HFFc6 (cell line): Measurements from ENCODE around the gene SERTAD1. TPM values are rescaled to one million over a fixed set of nuclear protein-coding genes. Genes with fewer than 3 reads are reported as not detected.

Source experiments
- DNase-seq: peaks from one replicate; pipeline ENCODE4 v3.0.0-alpha.2; 2018
- H3K27ac Mint-ChIP-seq: 2 replicates; pipeline ENCODE4 v1.8.0; 2020; ENCODE audit warnings: mild to moderate bottlenecking, mixed read lengths
- H3K27me3 Mint-ChIP-seq: 2 replicates; pipeline ENCODE4 v1.8.0; 2021; ENCODE audit warnings: mild to moderate bottlenecking, moderate library complexity, mixed read lengths; ENCODE audit not compliant: insufficient read depth
- H3K36me3 Mint-ChIP-seq: 2 replicates; pipeline ENCODE4 v1.8.0; 2021; ENCODE audit warnings: low read depth, mixed read lengths
- H3K4me1 Mint-ChIP-seq: 2 replicates; pipeline ENCODE4 v1.8.0; 2020; ENCODE audit warnings: low read depth, mixed read lengths
- H3K4me3 Mint-ChIP-seq: 2 replicates; pipeline ENCODE4 v1.8.0; 2020; ENCODE audit warnings: mild to moderate bottlenecking, moderate library complexity, mixed read lengths
- H3K9me3 Mint-ChIP-seq: 2 replicates; pipeline ENCODE4 v1.8.0; 2020; ENCODE audit warnings: mild to moderate bottlenecking, mixed read lengths
- total RNA-seq, 6 experiments: library from RNA; stranded (reverse); fragmentation: NEBNext Ultra II Directional; extraction: Animal tissue kit (Norgen Biotek cat#: 25700); gene quantifications; 2 replicates in 1 of 6; 3 replicates in 5 of 6; pipeline ENCODE4 v1.2.3, GENCODE V29; 2021
- TF ChIP-seq, protein P1 (sequence below): fragments of 200-600 bp; sonication (generic); IDR thresholded peaks from 2 replicates; pipeline ENCODE4 v1.5.0; 2021; ENCODE audit warnings: antibody characterized with exemption, mild to moderate bottlenecking

SERTAD1 gene
- total RNA-seq, 6 experiments from 2014 or later: 18.5 to 25.4 (median 21.2) TPM

- no peaks in the 10 kb centered on the region for H3K9me3 Mint-ChIP-seq
- H3K4me1 Mint-ChIP-seq: peaks cover 25% of the 10 kb centered on the region
- no peak for DNase-seq
- TF ChIP-seq, protein P1, sequence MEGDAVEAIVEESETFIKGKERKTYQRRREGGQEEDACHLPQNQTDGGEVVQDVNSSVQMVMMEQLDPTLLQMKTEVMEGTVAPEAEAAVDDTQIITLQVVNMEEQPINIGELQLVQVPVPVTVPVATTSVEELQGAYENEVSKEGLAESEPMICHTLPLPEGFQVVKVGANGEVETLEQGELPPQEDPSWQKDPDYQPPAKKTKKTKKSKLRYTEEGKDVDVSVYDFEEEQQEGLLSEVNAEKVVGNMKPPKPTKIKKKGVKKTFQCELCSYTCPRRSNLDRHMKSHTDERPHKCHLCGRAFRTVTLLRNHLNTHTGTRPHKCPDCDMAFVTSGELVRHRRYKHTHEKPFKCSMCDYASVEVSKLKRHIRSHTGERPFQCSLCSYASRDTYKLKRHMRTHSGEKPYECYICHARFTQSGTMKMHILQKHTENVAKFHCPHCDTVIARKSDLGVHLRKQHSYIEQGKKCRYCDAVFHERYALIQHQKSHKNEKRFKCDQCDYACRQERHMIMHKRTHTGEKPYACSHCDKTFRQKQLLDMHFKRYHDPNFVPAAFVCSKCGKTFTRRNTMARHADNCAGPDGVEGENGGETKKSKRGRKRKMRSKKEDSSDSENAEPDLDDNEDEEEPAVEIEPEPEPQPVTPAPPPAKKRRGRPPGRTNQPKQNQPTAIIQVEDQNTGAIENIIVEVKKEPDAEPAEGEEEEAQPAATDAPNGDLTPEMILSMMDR: no peak
- peaks cover 13% of the 10 kb centered on the region for H3K27me3 Mint-ChIP-seq
- H3K4me3 Mint-ChIP-seq: peak within 1 kb of the TSS; percentile 95
- H3K27ac Mint-ChIP-seq: peak within 1 kb of the TSS; percentile 46
- peaks cover 5% of the 10 kb centered on the region; the same call in 1 of the 2 replicates for H3K36me3 Mint-ChIP-seq
These were observed 41.4 kb upstream of the SERTAD1 start, which contains the start of gene SPTBN4 for GRCh38 chr19:40466985-40467734. Gene SPTBN4, plus strand, starts transcription at chr19:40467001. Its CDS starts 5,621 bp downstream, at chr19:40472622.

- H3K9me3 Mint-ChIP-seq: no peaks in the 10 kb centered on the region
- DNase-seq: no peak
- peak overlapping the region; percentile 95 for H3K4me3 Mint-ChIP-seq
- peaks cover 5% of the 10 kb centered on the region; the same call in 1 of the 2 replicates for H3K36me3 Mint-ChIP-seq
- H3K27me3 Mint-ChIP-seq: peaks cover 13% of the 10 kb centered on the region
- TF ChIP-seq, protein P1: no peak
- H3K27ac Mint-ChIP-seq: peak overlapping the region; percentile 46
- H3K4me1 Mint-ChIP-seq: peaks cover 25% of the 10 kb centered on the region
These were observed 40.6 kb upstream of the SERTAD1 start for GRCh38 chr19:40466219-40466984.

DNA sequence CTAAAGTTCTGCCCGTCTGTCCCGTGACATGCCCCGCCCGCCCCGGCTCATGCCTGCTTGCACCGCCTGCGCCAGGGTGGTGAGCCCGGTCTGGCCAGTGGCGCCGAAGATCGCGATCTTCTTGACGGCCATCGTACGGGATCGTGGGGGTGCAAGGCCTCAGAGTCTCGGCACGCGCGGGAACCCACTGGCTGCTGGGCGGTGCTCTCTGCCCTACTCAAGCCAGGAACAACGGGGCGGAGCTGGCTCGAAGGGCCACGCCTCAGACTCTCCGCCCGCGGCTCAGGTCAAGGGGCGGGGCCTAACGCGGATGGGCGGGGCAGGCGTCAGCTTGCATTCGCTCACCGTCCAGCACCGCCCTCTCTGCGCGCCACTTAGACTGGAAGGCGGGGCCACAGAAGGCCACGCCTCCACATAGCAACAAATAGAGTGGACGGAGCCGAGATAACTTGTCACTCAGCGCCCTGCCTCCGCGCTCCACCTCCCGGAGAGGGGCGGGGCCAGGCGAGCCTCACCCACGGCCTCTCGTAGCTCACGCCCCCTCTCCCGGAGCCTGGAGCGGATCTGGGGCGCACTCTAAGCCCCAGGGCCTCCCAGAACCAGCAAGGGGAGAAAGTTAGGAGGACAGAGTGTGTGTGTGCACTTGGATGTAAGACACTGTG lies 39.9 kb upstream of the SERTAD1 start, which contains the start of gene BLVRB:
BLVRB (minus strand) TSS at position 189 of the 662 bp plus-strand sequence; CDS start at position 132, 57 bp downstream.
- H3K36me3 Mint-ChIP-seq: peaks cover 5% of the 10 kb centered on the region; the same call in 1 of the 2 replicates
- TF ChIP-seq, protein P1: no peak
- H3K27ac Mint-ChIP-seq: peak within 1 kb of the TSS; percentile 95
- peak; percentile 99 for DNase-seq
- no peaks in the 10 kb centered on the region for H3K9me3 Mint-ChIP-seq
- peaks cover 13% of the 10 kb centered on the region for H3K27me3 Mint-ChIP-seq
- H3K4me1 Mint-ChIP-seq: peaks cover 25% of the 10 kb centered on the region
- H3K4me3 Mint-ChIP-seq: peak within 1 kb of the TSS; percentile 95

- peaks cover 13% of the 10 kb centered on the region for H3K27me3 Mint-ChIP-seq
- H3K4me1 Mint-ChIP-seq: peaks cover 25% of the 10 kb centered on the region
- DNase-seq: peak; percentile 57
- peak overlapping the region; percentile 95 for H3K4me3 Mint-ChIP-seq
- peak overlapping the region; percentile 95 for H3K27ac Mint-ChIP-seq
- TF ChIP-seq, protein P1: no peak
- H3K9me3 Mint-ChIP-seq: no peaks in the 10 kb centered on the region
- H3K36me3 Mint-ChIP-seq: peaks cover 5% of the 10 kb centered on the region; the same call in 1 of the 2 replicates
These were observed 39.3 kb upstream of the SERTAD1 start for GRCh38 chr19:40465025-40465556.
